Right lobe of liver (tissue), 4 donors: ENCODE data around the gene IKZF2.

ENCODE experiments used
- POLR2A ChIP-seq: fragments of 450-650 bp; IDR thresholded peaks from one replicate; pipeline ENCODE4 v1.6.1; 2017; ENCODE audit warnings: antibody characterized with exemption, mild to moderate bottlenecking
- TF ChIP-seq, protein P1 (sequence below), 4 donors: fragments of 200-600 bp in 3 of 4; fragments of 450-650 bp in 1 of 4; IDR thresholded peaks; one replicate each; pipeline versions ENCODE4 v1.5.1 to v1.8.0; 2016 to 2022; ENCODE audit warnings: antibody characterized with exemption in 4 of 4, mild to moderate bottlenecking in 2 of 4
- donor health status: DM: no; HTN: no; CAD: no.
- donor health status: DM: no; HTN: no; CAD: no.
- donor health status: DM: no; HTN: yes; CAD: no.

DNA sequence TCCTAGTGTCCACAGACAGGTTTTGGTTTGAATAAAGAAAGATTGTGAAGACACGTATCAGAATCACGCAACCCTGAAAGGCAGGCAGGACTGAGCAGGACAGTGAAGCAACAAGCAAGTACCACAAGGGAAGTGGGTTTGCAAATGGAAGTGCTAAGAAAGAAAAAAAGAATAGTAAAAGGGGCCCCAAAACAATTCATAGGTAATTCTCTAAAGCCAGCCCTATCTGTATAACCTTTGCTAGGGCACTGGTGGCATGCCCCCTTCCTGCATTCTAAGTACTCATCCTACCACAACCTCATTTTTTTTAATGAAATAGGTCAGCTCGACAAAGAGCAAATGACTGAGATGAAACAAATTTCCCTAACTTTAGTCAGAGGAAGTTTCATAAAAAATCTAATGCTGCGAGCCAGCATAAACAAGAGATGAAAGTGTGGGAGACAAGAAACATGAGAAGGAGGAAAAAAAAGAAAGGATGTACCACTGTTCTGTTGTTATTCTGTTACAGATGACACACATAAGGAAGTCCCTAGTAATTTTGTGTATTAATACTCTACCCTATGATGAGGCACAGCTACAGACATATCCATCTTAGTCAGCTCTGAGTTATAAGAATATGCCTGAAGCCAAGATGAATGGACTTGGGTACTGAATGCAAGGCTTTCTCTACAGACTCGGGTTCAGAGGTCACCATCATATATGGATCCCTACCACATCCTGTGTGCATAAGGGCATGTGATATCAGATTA lies 32.2 kb downstream of the IKZF2 start:
- TF ChIP-seq, protein P1, sequence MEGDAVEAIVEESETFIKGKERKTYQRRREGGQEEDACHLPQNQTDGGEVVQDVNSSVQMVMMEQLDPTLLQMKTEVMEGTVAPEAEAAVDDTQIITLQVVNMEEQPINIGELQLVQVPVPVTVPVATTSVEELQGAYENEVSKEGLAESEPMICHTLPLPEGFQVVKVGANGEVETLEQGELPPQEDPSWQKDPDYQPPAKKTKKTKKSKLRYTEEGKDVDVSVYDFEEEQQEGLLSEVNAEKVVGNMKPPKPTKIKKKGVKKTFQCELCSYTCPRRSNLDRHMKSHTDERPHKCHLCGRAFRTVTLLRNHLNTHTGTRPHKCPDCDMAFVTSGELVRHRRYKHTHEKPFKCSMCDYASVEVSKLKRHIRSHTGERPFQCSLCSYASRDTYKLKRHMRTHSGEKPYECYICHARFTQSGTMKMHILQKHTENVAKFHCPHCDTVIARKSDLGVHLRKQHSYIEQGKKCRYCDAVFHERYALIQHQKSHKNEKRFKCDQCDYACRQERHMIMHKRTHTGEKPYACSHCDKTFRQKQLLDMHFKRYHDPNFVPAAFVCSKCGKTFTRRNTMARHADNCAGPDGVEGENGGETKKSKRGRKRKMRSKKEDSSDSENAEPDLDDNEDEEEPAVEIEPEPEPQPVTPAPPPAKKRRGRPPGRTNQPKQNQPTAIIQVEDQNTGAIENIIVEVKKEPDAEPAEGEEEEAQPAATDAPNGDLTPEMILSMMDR (IDR thresholded peaks at IDR 0.05): no peak
- no peak for TF ChIP-seq POLR2A
